ENCODE measurements around the gene TNFRSF4. TPM values are rescaled to one million over a fixed set of nuclear protein-coding genes. Genes with fewer than 3 reads are reported as not detected.
A peak's percentile ranks its signal among the peaks of the same experiment; 100 is the strongest.

TNFRSF4 gene
- total RNA-seq, 1 experiment from 2014 or later = not detected

GRCh38 chr1:1168451-1169411, 45.2 kb downstream of the TNFRSF4 start:
- DNase-seq (ENCODE audit: low read depth) = no peak
- in situ Hi-C loops (cut with HindIII; ENCODE audit: low pct_unique_long_range_greater_than_20kb, low sequenced_read_pairs) = no loop called here

DNA sequence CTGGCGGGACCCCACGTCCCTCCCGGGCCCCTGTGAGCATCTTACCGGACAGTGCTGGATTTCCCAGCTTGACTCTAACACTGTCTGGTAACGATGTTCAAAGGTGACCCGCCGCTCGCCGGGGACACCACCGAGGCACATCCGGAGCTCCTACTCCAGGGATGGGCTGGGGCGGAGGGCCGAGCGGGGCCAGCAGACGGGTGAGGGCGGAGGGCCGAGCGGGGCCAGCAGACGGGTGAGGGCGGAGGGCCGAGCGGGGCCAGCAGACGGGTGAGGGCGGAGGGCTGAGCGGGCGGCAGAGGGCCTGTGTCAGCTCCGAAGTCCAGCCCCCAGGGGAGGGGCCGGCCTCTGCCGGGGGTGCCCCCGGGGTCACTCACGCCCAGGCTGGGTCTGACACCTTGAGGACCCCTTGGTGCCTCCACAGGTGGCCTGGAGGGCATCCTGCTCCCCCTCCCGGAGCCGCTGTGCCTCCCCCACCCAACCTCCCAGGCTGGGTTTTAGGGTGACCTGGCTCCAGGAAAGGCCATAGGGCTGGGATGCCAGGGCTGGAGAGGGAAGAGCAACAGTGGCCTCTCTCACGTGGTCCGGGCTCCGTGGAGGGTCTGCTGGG, 46.0 kb downstream of the TNFRSF4 start:
- DNase-seq (ENCODE audit: low read depth) = no peak
- in situ Hi-C loops (cut with HindIII; ENCODE audit: low pct_unique_long_range_greater_than_20kb, low sequenced_read_pairs) = no loop called here

GRCh38 chr1:1167398-1167821, 46.5 kb downstream of the TNFRSF4 start:
- DNase-seq (ENCODE audit: low read depth) = no peak
- in situ Hi-C loops (cut with HindIII; ENCODE audit: low pct_unique_long_range_greater_than_20kb, low sequenced_read_pairs) = no loop called here

GRCh38 chr1:1166642-1167397, 47.1 kb downstream of the TNFRSF4 start:
- DNase-seq (ENCODE audit: low read depth) = no peak
- in situ Hi-C loops (cut with HindIII; ENCODE audit: low pct_unique_long_range_greater_than_20kb, low sequenced_read_pairs) = no loop called here

DNA sequence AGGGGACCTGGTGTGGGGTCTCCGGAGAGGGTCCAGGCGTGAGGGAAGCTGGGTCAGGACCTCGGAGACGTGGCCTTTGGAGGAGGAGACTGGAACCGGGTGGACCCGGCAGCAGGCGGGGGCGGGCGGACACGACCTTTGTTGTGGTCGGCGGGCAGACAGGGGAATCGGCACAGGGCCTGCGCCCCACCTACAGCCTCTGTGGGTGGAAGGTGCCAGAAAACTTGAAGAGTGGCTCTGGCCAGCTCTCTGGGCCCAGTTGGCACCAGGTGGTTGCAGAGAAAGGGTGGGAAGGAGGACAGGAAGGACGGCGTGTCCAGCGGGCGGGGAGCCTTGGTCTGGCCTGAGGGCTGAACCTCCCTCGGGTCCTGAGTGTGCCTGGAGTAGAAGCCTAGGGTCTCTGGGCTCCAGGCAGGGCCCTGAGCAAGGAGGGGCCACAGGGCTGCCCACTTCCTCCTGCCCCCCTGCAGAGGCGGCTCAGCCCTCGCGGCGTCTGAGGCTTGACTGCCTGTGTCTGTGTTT, 48.0 kb downstream of the TNFRSF4 start:
- in situ Hi-C loops (cut with HindIII; ENCODE audit: low pct_unique_long_range_greater_than_20kb, low sequenced_read_pairs) = no loop called here
- no peak for DNase-seq (ENCODE audit: low read depth)

- DNase-seq (ENCODE audit: low read depth) = no peak
- in situ Hi-C loops (cut with HindIII; ENCODE audit: low pct_unique_long_range_greater_than_20kb, low sequenced_read_pairs) = no loop called here
These were observed 48.5 kb downstream of the TNFRSF4 start for GRCh38 chr1:1165485-1165884.

GRCh38 chr1:1164701-1165451, 49.1 kb downstream of the TNFRSF4 start:
- DNase-seq (ENCODE audit: low read depth) = peak; percentile 80
- in situ Hi-C loops (cut with HindIII; ENCODE audit: low pct_unique_long_range_greater_than_20kb, low sequenced_read_pairs) = no loop called here

- in situ Hi-C loops (cut with HindIII; ENCODE audit: low pct_unique_long_range_greater_than_20kb, low sequenced_read_pairs) = no loop called here
- no peak for DNase-seq (ENCODE audit: low read depth)
These were observed 49.6 kb downstream of the TNFRSF4 start for GRCh38 chr1:1164361-1164700.

DNA sequence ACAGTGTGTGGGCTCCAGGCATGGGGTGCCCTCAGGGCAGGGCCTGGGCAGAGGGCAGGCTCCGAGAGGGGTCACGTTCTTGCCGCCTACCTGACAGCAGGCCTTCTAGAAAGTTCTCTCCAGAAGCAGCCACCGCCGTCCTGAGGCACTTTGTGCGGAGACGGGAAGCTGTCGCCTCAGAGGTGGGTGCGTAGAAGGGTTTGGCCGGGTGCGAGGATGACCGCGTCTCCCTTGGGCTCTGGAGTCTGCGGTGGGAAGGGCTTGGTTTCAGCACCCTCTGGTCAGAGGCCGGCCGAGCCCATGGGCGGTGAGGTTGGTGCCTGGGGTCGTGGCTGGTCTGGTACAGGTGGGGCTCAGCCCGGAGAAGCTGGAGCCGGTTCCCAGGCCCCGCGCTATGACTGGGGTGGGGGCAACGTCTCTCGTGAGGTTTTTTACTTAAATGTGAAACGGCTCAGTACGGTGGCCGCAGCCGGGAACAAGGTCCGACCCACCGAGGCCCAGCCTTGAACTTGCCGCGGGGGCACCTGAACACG, 50.3 kb downstream of the TNFRSF4 start:
- in situ Hi-C loops (cut with HindIII; ENCODE audit: low pct_unique_long_range_greater_than_20kb, low sequenced_read_pairs) = no loop called here
- DNase-seq (ENCODE audit: low read depth) = no peak

DNA sequence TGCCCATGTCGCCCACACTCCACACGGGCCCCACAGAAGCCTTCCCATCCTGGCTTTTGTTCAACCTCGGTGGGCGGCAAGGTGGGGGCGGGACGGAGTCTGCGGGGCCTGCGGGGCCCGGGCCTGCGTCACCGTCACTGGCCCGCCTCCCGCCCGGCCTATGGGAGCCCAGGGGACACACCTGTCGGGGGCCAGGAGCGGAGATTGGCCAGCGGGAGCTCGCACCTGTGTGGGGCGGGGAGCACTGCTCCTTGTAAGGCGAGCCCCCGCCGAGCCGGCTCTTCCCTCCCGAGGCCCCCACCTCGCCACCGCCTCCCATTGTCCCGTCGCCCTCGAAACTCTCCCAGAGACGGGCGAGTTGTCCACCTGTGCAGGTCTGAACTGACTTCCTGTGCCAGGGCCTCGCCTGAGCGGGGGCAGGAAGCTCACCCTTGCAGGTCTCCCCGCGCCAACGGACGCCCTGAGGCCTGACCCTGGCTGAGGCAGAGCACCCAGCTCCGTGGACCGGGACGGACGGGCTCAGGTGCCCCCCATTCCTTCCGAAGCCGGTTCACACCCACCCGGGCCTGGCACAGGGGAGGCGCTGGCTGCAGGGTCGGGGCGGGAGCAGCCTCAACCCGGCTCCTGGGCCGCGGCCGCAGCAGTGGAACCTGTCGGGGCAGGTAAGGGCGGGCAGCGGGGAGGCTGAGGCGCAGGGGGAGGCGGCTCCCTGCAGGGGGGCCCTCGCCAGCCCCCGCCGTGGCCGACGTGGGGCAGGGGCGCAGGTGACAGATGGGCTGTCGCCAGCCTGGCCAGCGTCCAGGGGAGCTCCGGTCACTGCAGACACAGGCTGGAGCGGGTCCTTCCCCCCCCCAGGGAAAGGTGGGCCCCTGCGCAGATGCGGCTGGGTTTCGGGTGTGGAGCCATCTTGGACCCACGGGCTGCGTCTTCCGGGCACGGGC, 51.1 kb downstream of the TNFRSF4 start:
- in situ Hi-C loops (cut with HindIII; ENCODE audit: low pct_unique_long_range_greater_than_20kb, low sequenced_read_pairs) = no loop called here
- DNase-seq (ENCODE audit: low read depth) = no peak

DNA sequence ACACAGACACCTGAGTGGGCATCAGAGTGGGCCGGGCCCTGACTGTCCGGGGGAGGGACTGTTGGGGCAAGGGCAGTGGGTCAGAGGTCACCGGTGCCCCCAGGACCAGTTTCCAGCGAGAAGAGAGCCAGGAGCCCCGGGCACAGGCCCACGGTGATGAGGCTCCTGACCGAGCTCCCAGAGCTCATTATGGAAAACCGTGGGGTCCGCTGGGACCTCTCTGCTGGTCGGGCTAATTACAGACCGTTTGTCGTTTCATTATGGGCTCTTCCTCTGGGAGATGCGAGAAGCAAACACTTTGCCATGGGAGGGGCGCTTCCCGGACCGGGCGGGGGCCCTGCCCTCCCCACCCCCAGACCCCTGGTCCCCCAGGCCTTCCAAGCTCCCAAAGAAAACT, 52.3 kb downstream of the TNFRSF4 start:
- no peak for DNase-seq (ENCODE audit: low read depth)
- in situ Hi-C loops (cut with HindIII; ENCODE audit: low pct_unique_long_range_greater_than_20kb, low sequenced_read_pairs) = no loop called here

Other genes starting within 250 kb of the TNFRSF4 start
- gene PLEKHN1, start 247.7 kb downstream of the TNFRSF4 start, total RNA-seq (2014; rRNA removed; shearing (Covaris generic); ENCODE audit: low replicate concordance) = 0.17 and 2.3 TPM in 2 replicates
- gene PERM1, start 232.1 kb downstream of the TNFRSF4 start, total RNA-seq (2014; rRNA removed; shearing (Covaris generic); ENCODE audit: low replicate concordance) = 0.20 TPM in 1 of 2 replicates, not detected in the other
- gene HES4, start 214.1 kb downstream of the TNFRSF4 start, total RNA-seq (2014; rRNA removed; shearing (Covaris generic); ENCODE audit: low replicate concordance) = 45.3 and 73.0 TPM in 2 replicates
- 129 and 152 TPM in 2 replicates for gene ISG15, start 200.7 kb downstream of the TNFRSF4 start, total RNA-seq (2014; rRNA removed; shearing (Covaris generic); ENCODE audit: low replicate concordance)
- 246 and 278 TPM in 2 replicates for gene AGRN, start 194.0 kb downstream of the TNFRSF4 start, total RNA-seq (2014; rRNA removed; shearing (Covaris generic); ENCODE audit: low replicate concordance)
- not detected in 2 replicates for gene RNF223, start 139.8 kb downstream of the TNFRSF4 start, total RNA-seq (2014; rRNA removed; shearing (Covaris generic); ENCODE audit: low replicate concordance)
- gene C1orf159, start 98.1 kb downstream of the TNFRSF4 start, total RNA-seq (2014; rRNA removed; shearing (Covaris generic); ENCODE audit: low replicate concordance) = 19.1 and 26.6 TPM in 2 replicates
- not detected in 2 replicates for gene TTLL10, start 40.3 kb downstream of the TNFRSF4 start, total RNA-seq (2014; rRNA removed; shearing (Covaris generic); ENCODE audit: low replicate concordance)
- not detected in 2 replicates for gene TNFRSF18, start 7.6 kb downstream of the TNFRSF4 start, total RNA-seq (2014; rRNA removed; shearing (Covaris generic); ENCODE audit: low replicate concordance)
- 111 and 124 TPM in 2 replicates for gene SDF4, start 17.8 kb upstream of the TNFRSF4 start, total RNA-seq (2014; rRNA removed; shearing (Covaris generic); ENCODE audit: low replicate concordance)
- 23.5 and 26.7 TPM in 2 replicates for gene B3GALT6, start 18.1 kb upstream of the TNFRSF4 start, total RNA-seq (2014; rRNA removed; shearing (Covaris generic); ENCODE audit: low replicate concordance)
- not detected in 2 replicates for gene C1QTNF12, start 32.6 kb upstream of the TNFRSF4 start, total RNA-seq (2014; rRNA removed; shearing (Covaris generic); ENCODE audit: low replicate concordance)
- gene UBE2J2, start 59.7 kb upstream of the TNFRSF4 start, total RNA-seq (2014; rRNA removed; shearing (Covaris generic); ENCODE audit: low replicate concordance) = 73.0 and 121 TPM in 2 replicates
- 1.8 and 2.8 TPM in 2 replicates for gene SCNN1D, start 66.3 kb upstream of the TNFRSF4 start, total RNA-seq (2014; rRNA removed; shearing (Covaris generic); ENCODE audit: low replicate concordance)
- gene ACAP3, start 93.8 kb upstream of the TNFRSF4 start, total RNA-seq (2014; rRNA removed; shearing (Covaris generic); ENCODE audit: low replicate concordance) = 35.9 and 50.2 TPM in 2 replicates
- 50.3 and 57.5 TPM in 2 replicates for gene PUSL1, start 94.4 kb upstream of the TNFRSF4 start, total RNA-seq (2014; rRNA removed; shearing (Covaris generic); ENCODE audit: low replicate concordance)
- 57.6 and 90.2 TPM in 2 replicates for gene INTS11, start 110.5 kb upstream of the TNFRSF4 start, total RNA-seq (2014; rRNA removed; shearing (Covaris generic); ENCODE audit: low replicate concordance)
- 25.8 and 28.5 TPM in 2 replicates for gene CPTP, start 110.6 kb upstream of the TNFRSF4 start, total RNA-seq (2014; rRNA removed; shearing (Covaris generic); ENCODE audit: low replicate concordance)
- gene TAS1R3, start 117.1 kb upstream of the TNFRSF4 start, total RNA-seq (2014; rRNA removed; shearing (Covaris generic); ENCODE audit: low replicate concordance) = not detected in 2 replicates
- gene DVL1, start 135.3 kb upstream of the TNFRSF4 start, total RNA-seq (2014; rRNA removed; shearing (Covaris generic); ENCODE audit: low replicate concordance) = 84.9 and 103 TPM in 2 replicates
- gene MXRA8, start 144.4 kb upstream of the TNFRSF4 start, total RNA-seq (2014; rRNA removed; shearing (Covaris generic); ENCODE audit: low replicate concordance) = not detected in 2 replicates
- 130 and 178 TPM in 2 replicates for gene AURKAIP1, start 161.1 kb upstream of the TNFRSF4 start, total RNA-seq (2014; rRNA removed; shearing (Covaris generic); ENCODE audit: low replicate concordance)
- 34.3 and 34.9 TPM in 2 replicates for gene CCNL2, start 185.2 kb upstream of the TNFRSF4 start, total RNA-seq (2014; rRNA removed; shearing (Covaris generic); ENCODE audit: low replicate concordance)
- gene MRPL20, start 193.1 kb upstream of the TNFRSF4 start, total RNA-seq (2014; rRNA removed; shearing (Covaris generic); ENCODE audit: low replicate concordance) = 32.2 and 79.3 TPM in 2 replicates
- gene ANKRD65, start 207.1 kb upstream of the TNFRSF4 start, total RNA-seq (2014; rRNA removed; shearing (Covaris generic); ENCODE audit: low replicate concordance) = not detected in 2 replicates
- 37.5 and 47.0 TPM in 2 replicates for gene VWA1, start 221.5 kb upstream of the TNFRSF4 start, total RNA-seq (2014; rRNA removed; shearing (Covaris generic); ENCODE audit: low replicate concordance)
- gene ATAD3C, start 235.5 kb upstream of the TNFRSF4 start, total RNA-seq (2014; rRNA removed; shearing (Covaris generic); ENCODE audit: low replicate concordance) = not detected in 2 replicates